Neuronal stem cell (in vitro differentiated cells): ENCODE measurements around the gene PHLDB3.
A peak's percentile ranks its signal among the peaks of the same experiment; 100 is the strongest.

Experiments used
- DNase-seq: peaks from one replicate; pipeline ENCODE4 v3.0.0-alpha.2; 2013; ENCODE audit warnings: low spot score
- H2AFZ ChIP-seq: one replicate; pipeline ENCODE4 v1.6.1; 2013; ENCODE audit warnings: mild to moderate bottlenecking, low read length, inconsistent platforms
- H2AK5ac ChIP-seq: 2 replicates; pipeline ENCODE4 v1.6.1; 2013; ENCODE audit warnings: low read depth, mild to moderate bottlenecking, inconsistent platforms, low read length, moderate library complexity, mixed read lengths
- H2BK120ac ChIP-seq: 2 replicates; pipeline ENCODE4 v1.6.1; 2013; ENCODE audit warnings: low read depth, mild to moderate bottlenecking, inconsistent platforms, low read length, moderate library complexity, mixed read lengths
- H2BK12ac ChIP-seq: one replicate; pipeline ENCODE4 v1.6.1; 2013; ENCODE audit warnings: low read length, inconsistent platforms
- H2BK15ac ChIP-seq: 2 replicates; pipeline ENCODE4 v1.6.1; 2013; ENCODE audit warnings: mild to moderate bottlenecking, low read length, inconsistent platforms, mixed read lengths
- H2BK5ac ChIP-seq: one replicate; pipeline ENCODE4 v1.6.1; 2013; ENCODE audit warnings: inconsistent platforms, mild to moderate bottlenecking, low read length, moderate library complexity
- H3K14ac ChIP-seq: one replicate; pipeline ENCODE4 v1.6.1; 2013; ENCODE audit warnings: low read length, inconsistent platforms
- H3K18ac ChIP-seq: 2 replicates; pipeline ENCODE4 v1.6.1; 2013; ENCODE audit warnings: low read length, inconsistent platforms
- H3K23ac ChIP-seq: 2 replicates; pipeline ENCODE4 v1.6.1; 2013; ENCODE audit warnings: low read depth, mild to moderate bottlenecking, mixed read lengths, low read length, inconsistent platforms; ENCODE audit not compliant: poor library complexity
- H3K27ac ChIP-seq: replicated peaks from 3 replicates; pipeline ENCODE4 v1.5.1; 2013; ENCODE audit warnings: low read length, inconsistent platforms
- H3K27me3 ChIP-seq, 3 experiments: 2 replicates each; pipeline ENCODE4 v1.6.1; 2013; ENCODE audit warnings: low read length in 3 of 3, mild to moderate bottlenecking in 2 of 3, inconsistent platforms in 1 of 3, low read depth in 1 of 3, mixed read lengths in 1 of 3, moderate library complexity in 1 of 3; ENCODE audit not compliant: control insufficient read depth in 3 of 3, insufficient read depth in 3 of 3
- H3K36me3 ChIP-seq, 2 donors: replicated peaks in 1 of 2; 2 replicates each; pipeline ENCODE4 v1.6.1; 2013; ENCODE audit warnings: low read length in 2 of 2; ENCODE audit not compliant: control insufficient read depth in 2 of 2, insufficient read depth in 2 of 2
- H3K4ac ChIP-seq: 2 replicates; pipeline ENCODE4 v1.6.1; 2013; ENCODE audit warnings: inconsistent platforms, mild to moderate bottlenecking, low read length, moderate library complexity
- H3K4me1 ChIP-seq, 2 donors: 1 replicate in 1 of 2; 2 replicates in 1 of 2; pipeline ENCODE4 v1.6.1; 2013; ENCODE audit warnings: low read length in 2 of 2, low read depth in 1 of 2; ENCODE audit not compliant: control insufficient read depth in 2 of 2, insufficient read depth in 1 of 2
- H3K4me2 ChIP-seq: one replicate; pipeline ENCODE4 v1.6.1; 2013; ENCODE audit warnings: mild to moderate bottlenecking, low read length, inconsistent platforms; ENCODE audit not compliant: insufficient read depth, poor library complexity, severe bottlenecking
- H3K4me3 ChIP-seq, 2 donors: 2 replicates each; pipeline ENCODE4 v1.5.1; 2013; ENCODE audit warnings: low read length in 2 of 2, mild to moderate bottlenecking in 2 of 2, inconsistent platforms in 1 of 2, moderate library complexity in 1 of 2
- H3K79me1 ChIP-seq: one replicate; pipeline ENCODE4 v1.6.1; 2013; ENCODE audit warnings: low read depth, mild to moderate bottlenecking, inconsistent platforms, low read length, moderate library complexity
- H3K9ac ChIP-seq: one replicate; pipeline ENCODE4 v1.6.1; 2013; ENCODE audit warnings: mild to moderate bottlenecking, low read depth, low read length, inconsistent platforms; ENCODE audit not compliant: poor library complexity
- H3K9me3 ChIP-seq, 2 donors: replicated peaks in 1 of 2; 2 replicates each; pipeline versions ENCODE3 to v1.6.1; 2013; ENCODE audit warnings: low read length in 2 of 2, mild to moderate bottlenecking in 2 of 2, inconsistent platforms in 1 of 2, low read depth in 1 of 2, mixed read lengths in 1 of 2, moderate library complexity in 1 of 2; ENCODE audit not compliant: control insufficient read depth in 2 of 2, insufficient read depth in 1 of 2
- H4K8ac ChIP-seq: one replicate; pipeline ENCODE4 v1.6.1; 2013; ENCODE audit warnings: low read depth, mild to moderate bottlenecking, inconsistent platforms, low read length, moderate library complexity
- H4K91ac ChIP-seq: one replicate; pipeline ENCODE4 v1.6.1; 2013; ENCODE audit warnings: low read length, low read depth, mild to moderate bottlenecking, inconsistent platforms; ENCODE audit not compliant: poor library complexity
- WGBS, 2 donors: extraction: QIAGEN DNeasy Blood & Tissue Kit; methylation state at CpG; one replicate each; pipeline ENCODE4 v1.1.7; 2013; ENCODE audit warnings: missing lambda C conversion rate in 2 of 2, mixed read lengths in 1 of 2; ENCODE audit not compliant: insufficient read length in 2 of 2, insufficient replicate concordance in 1 of 2; ENCODE audit errors: extremely low coverage in 2 of 2; 5-methylcytosine and 5-hydroxymethylcytosine counted together

The PHLDB3 gene

GRCh38 chr19:43486412-43486811, 18.1 kb downstream of the PHLDB3 start:
- no peak overlapping the region for H4K91ac ChIP-seq
- peaks cover 0 to 2% of the 10 kb centered on the region in 2 donors for H3K4me1 ChIP-seq
- no peak for DNase-seq
- no peak overlapping the region for H3K23ac ChIP-seq
- no peak overlapping the region for H2BK120ac ChIP-seq
- no peak overlapping the region for H2BK5ac ChIP-seq
- H3K4ac ChIP-seq = no peak overlapping the region
- H3K4me2 ChIP-seq = no peak overlapping the region
- H3K27me3 ChIP-seq = no peaks in the 10 kb centered on the region
- H3K27ac ChIP-seq = no peak overlapping the region
- H3K9ac ChIP-seq = peak overlapping the region; percentile 53
- peak overlapping the region; percentile 57 for H3K18ac ChIP-seq
- peak overlapping the region; percentile 10 for H2BK12ac ChIP-seq
- no CpG with 5 or more reads among the region's 7 CpGs for WGBS, 2 donors
- H3K9me3 ChIP-seq = no peaks in the 10 kb centered on the region
- H3K36me3 ChIP-seq = peaks cover 0 to 5% of the 10 kb centered on the region in 2 donors
- H2AK5ac ChIP-seq = peak overlapping the region; percentile 68
- H3K79me1 ChIP-seq = no peaks in the 10 kb centered on the region
- H2AFZ ChIP-seq = no peak overlapping the region
- no peak overlapping the region for H3K4me3 ChIP-seq
- no peak overlapping the region for H4K8ac ChIP-seq
- no peak overlapping the region for H2BK15ac ChIP-seq
- H3K14ac ChIP-seq = no peak overlapping the region

GRCh38 chr19:43485951-43486350, 18.6 kb downstream of the PHLDB3 start:
- no peak overlapping the region for H3K4me3 ChIP-seq
- H3K36me3 ChIP-seq = peaks cover 0 to 3% of the 10 kb centered on the region in 2 donors
- H3K4me2 ChIP-seq = no peak overlapping the region
- no peak overlapping the region for H2BK120ac ChIP-seq
- H3K18ac ChIP-seq = no peak overlapping the region
- peaks cover 0 to 2% of the 10 kb centered on the region in 2 donors for H3K4me1 ChIP-seq
- WGBS, 2 donors = no CpG with 5 or more reads among the region's 6 CpGs
- peak overlapping the region; percentile 68 for H2AK5ac ChIP-seq
- no peak overlapping the region for H3K23ac ChIP-seq
- H2BK12ac ChIP-seq = no peak overlapping the region
- DNase-seq = no peak
- H3K9me3 ChIP-seq = no peaks in the 10 kb centered on the region
- H3K79me1 ChIP-seq = no peaks in the 10 kb centered on the region
- no peak overlapping the region for H3K14ac ChIP-seq
- peak overlapping the region; percentile 53 for H3K9ac ChIP-seq
- no peak overlapping the region for H4K8ac ChIP-seq
- no peak overlapping the region for H4K91ac ChIP-seq
- H3K4ac ChIP-seq = no peak overlapping the region
- no peak overlapping the region for H2BK5ac ChIP-seq
- no peak overlapping the region for H2BK15ac ChIP-seq
- H3K27ac ChIP-seq = no peak overlapping the region
- no peaks in the 10 kb centered on the region for H3K27me3 ChIP-seq
- no peak overlapping the region for H2AFZ ChIP-seq

- H2AFZ ChIP-seq = no peak overlapping the region
- H3K4ac ChIP-seq = no peak overlapping the region
- no peaks in the 10 kb centered on the region for H3K36me3 ChIP-seq
- H2BK5ac ChIP-seq = no peak overlapping the region
- no peak overlapping the region for H3K4me3 ChIP-seq
- H3K9me3 ChIP-seq = no peaks in the 10 kb centered on the region
- H4K8ac ChIP-seq = no peak overlapping the region
- H3K4me1 ChIP-seq = peaks cover 0 to 2% of the 10 kb centered on the region in 2 donors
- no CpG with 5 or more reads among the region's 6 CpGs for WGBS, 2 donors
- no peak overlapping the region for H3K23ac ChIP-seq
- no peak overlapping the region for H3K27ac ChIP-seq
- no peaks in the 10 kb centered on the region for H3K27me3 ChIP-seq
- DNase-seq = no peak
- no peak overlapping the region for H3K14ac ChIP-seq
- no peak overlapping the region for H4K91ac ChIP-seq
- no peak overlapping the region for H2BK12ac ChIP-seq
- no peak overlapping the region for H2AK5ac ChIP-seq
- H2BK120ac ChIP-seq = no peak overlapping the region
- no peaks in the 10 kb centered on the region for H3K79me1 ChIP-seq
- H3K18ac ChIP-seq = no peak overlapping the region
- no peak overlapping the region for H3K9ac ChIP-seq
- H2BK15ac ChIP-seq = no peak overlapping the region
- H3K4me2 ChIP-seq = no peak overlapping the region
These were observed 21.3 kb downstream of the PHLDB3 start for GRCh38 chr19:43483281-43483680.

- H4K8ac ChIP-seq = no peak overlapping the region
These were observed 22.4 kb downstream of the PHLDB3 start for GRCh38 chr19:43482193-43482592.

More at GRCh38 chr19:43482193-43482592, 22.4 kb downstream of the PHLDB3 start:
- peaks cover 2 to 5% of the 10 kb centered on the region in 2 donors for H3K36me3 ChIP-seq
- peaks cover 0 to 2% of the 10 kb centered on the region in 2 donors for H3K4me1 ChIP-seq
- no peak overlapping the region for H2BK15ac ChIP-seq
- H2BK120ac ChIP-seq = no peak overlapping the region
- no peak overlapping the region for H2BK12ac ChIP-seq
- no peak overlapping the region for H3K4ac ChIP-seq
- H3K23ac ChIP-seq = no peak overlapping the region
- no peaks in the 10 kb centered on the region for H3K79me1 ChIP-seq
- no peak overlapping the region for H2AK5ac ChIP-seq
- no peak overlapping the region for H3K18ac ChIP-seq
- no peak overlapping the region for H3K4me2 ChIP-seq
- WGBS, 2 donors = no CpG with 5 or more reads among the region's 4 CpGs
- H3K9ac ChIP-seq = no peak overlapping the region
- no peak overlapping the region for H2AFZ ChIP-seq
- H2BK5ac ChIP-seq = no peak overlapping the region
- H4K91ac ChIP-seq = no peak overlapping the region
- H3K9me3 ChIP-seq = no peaks in the 10 kb centered on the region
- no peaks in the 10 kb centered on the region for H3K27me3 ChIP-seq
- H3K27ac ChIP-seq = no peak overlapping the region
- DNase-seq = no peak
- H3K14ac ChIP-seq = no peak overlapping the region
- no peak overlapping the region for H3K4me3 ChIP-seq
